HepG2 (cell line): ENCODE results near the gene KPNA3. TPM values are rescaled to one million over a fixed set of nuclear protein-coding genes. Genes with fewer than 3 reads are reported as not detected.

Source experiments
- CREB1 ChIP-seq, 2 experiments: fragments of 450-650 bp in 1 of 2; IDR thresholded peaks; 2 replicates each; pipeline ENCODE4 v1.6.1; 2016 to 2017; ENCODE audit warnings: control low read depth in 1 of 2, mild to moderate bottlenecking in 1 of 2, missing compliant biosample characterization in 1 of 2, missing genetic modification characterization in 1 of 2
- ETS1 ChIP-seq: sonication (generic); formaldehyde crosslinking; IDR thresholded peaks from 2 replicates; pipeline ENCODE4 v1.4.0; 2020; ENCODE audit warnings: missing genetic modification reagents
- FOXA3 ChIP-seq: IDR thresholded peaks from 2 replicates; pipeline ENCODE4 v1.6.1; 2016; ENCODE audit warnings: missing genetic modification reagents, missing compliant biosample characterization
- GABPB1 ChIP-seq: IDR thresholded peaks from 2 replicates; pipeline ENCODE4 v1.6.1; 2016; ENCODE audit warnings: mild to moderate bottlenecking, missing genetic modification reagents, moderate library complexity, missing compliant biosample characterization
- KDM5A ChIP-seq: fragments of 200-600 bp; sonication (generic); IDR thresholded peaks from 2 replicates; pipeline ENCODE4 v1.7.0; 2018; ENCODE audit warnings: antibody characterized with exemption, mild to moderate bottlenecking, low read length, borderline replicate concordance
- LCORL ChIP-seq, 2 experiments: fragments of 450-650 bp in 1 of 2; sonication (generic) in 1 of 2; formaldehyde crosslinking in 1 of 2; IDR thresholded peaks; 2 replicates each; pipeline versions ENCODE4 v1.5.0 to v1.6.1; 2017 to 2020; ENCODE audit warnings: antibody characterized with exemption in 1 of 2, missing genetic modification reagents in 1 of 2
- MEIS1 ChIP-seq: sonication (generic); formaldehyde crosslinking; IDR thresholded peaks from 2 replicates; pipeline ENCODE4 v1.9.0; 2021; ENCODE audit warnings: mild to moderate bottlenecking, missing genetic modification reagents, moderate library complexity, borderline replicate concordance
- REXO4 ChIP-seq: sonication (generic); formaldehyde crosslinking; IDR thresholded peaks from 2 replicates; pipeline ENCODE4 v1.8.0; 2022; ENCODE audit warnings: missing genetic modification reagents, mild to moderate bottlenecking, borderline replicate concordance
- SMYD3 ChIP-seq: sonication (generic); formaldehyde crosslinking; IDR thresholded peaks from 2 replicates; pipeline ENCODE4 v1.8.1; 2023; ENCODE audit warnings: mild to moderate bottlenecking, missing genetic modification reagents
- TBL1XR1 ChIP-seq: fragments of 150-350 bp; IDR thresholded peaks from 2 replicates; pipeline ENCODE4 v1.6.1; 2014; ENCODE audit warnings: borderline replicate concordance, low read length; ENCODE audit not compliant: partially characterized antibody
- TCF7 ChIP-seq: sonication (generic); IDR thresholded peaks from 2 replicates; pipeline ENCODE4 v1.6.1; 2016; ENCODE audit warnings: antibody characterized with exemption, low read depth
- TEF ChIP-seq: sonication (generic); formaldehyde crosslinking; IDR thresholded peaks from 2 replicates; pipeline ENCODE4 v1.5.0; 2020; ENCODE audit warnings: missing genetic modification reagents
- TFE3 ChIP-seq: IDR thresholded peaks from 2 replicates; pipeline ENCODE4 v1.6.1; 2016
- ZBTB39 ChIP-seq: sonication (generic); formaldehyde crosslinking; IDR thresholded peaks from 2 replicates; pipeline ENCODE4 v1.5.0; 2020; ENCODE audit warnings: missing genetic modification reagents
- ZBTB8A ChIP-seq: sonication (generic); formaldehyde crosslinking; IDR thresholded peaks from 2 replicates; pipeline ENCODE4 v1.4.0; 2020; ENCODE audit warnings: mild to moderate bottlenecking, low read depth, missing genetic modification reagents, borderline replicate concordance
- ZIK1 ChIP-seq: sonication (generic); formaldehyde crosslinking; IDR thresholded peaks from 2 replicates; pipeline ENCODE4 v1.5.0; 2020; ENCODE audit warnings: mild to moderate bottlenecking, low read depth, missing genetic modification reagents, borderline replicate concordance
- ZKSCAN1 ChIP-seq: fragments of 150-350 bp; IDR thresholded peaks from 2 replicates; pipeline ENCODE4 v1.6.1; 2014; ENCODE audit warnings: low read length
- ZNF180 ChIP-seq: sonication (generic); formaldehyde crosslinking; IDR thresholded peaks from 2 replicates; pipeline ENCODE4 v1.4.0; 2020; ENCODE audit warnings: low read depth, missing genetic modification reagents, borderline replicate concordance
- ZNF292 ChIP-seq: sonication (generic); formaldehyde crosslinking; IDR thresholded peaks from 2 replicates; pipeline ENCODE4 v1.8.1; 2022; ENCODE audit warnings: mild to moderate bottlenecking, low read depth, missing genetic modification reagents, borderline replicate concordance
- ZNF362 ChIP-seq: sonication (generic); formaldehyde crosslinking; IDR thresholded peaks from 2 replicates; pipeline ENCODE4 v1.4.0; 2020; ENCODE audit warnings: missing genetic modification reagents, mild to moderate bottlenecking, borderline replicate concordance
- ZNF670 ChIP-seq: sonication (generic); formaldehyde crosslinking; IDR thresholded peaks from 2 replicates; pipeline ENCODE4 v1.8.0; 2022; ENCODE audit warnings: mild to moderate bottlenecking, missing genetic modification reagents, borderline replicate concordance
- polyA plus RNA-seq, 8 experiments: library from polyadenylated mRNA; depleted of rRNA in 3 of 8; stranded (reverse) in 7 of 8; unstranded in 1 of 8; fragments of >200 nt; fragmentation: Illumina TruSeq in 4 of 8; extraction: Trizol in 4 of 8; gene quantifications; 2 replicates each; pipeline versions ENCODE4 v1.2.1 to v1.2.3, GENCODE V29; 2011 to 2016; ENCODE audit warnings: low read depth in 4 of 8, missing spikeins in 1 of 8, mixed read lengths in 1 of 8; ENCODE audit not compliant: insufficient read depth in 1 of 8
- total RNA-seq, 5 experiments: library from RNA; depleted of rRNA; stranded (reverse); fragments of >200 nt; fragmentation: Illumina TruSeq; extraction: Trizol; gene quantifications; 2 replicates each; pipeline ENCODE4 v1.2.3, GENCODE V29; 2016; ENCODE audit warnings: low read depth in 1 of 5

KPNA3 gene
- total and polyA plus RNA-seq, 2 of the 13 experiments (the other 11 are each of a cell fraction or from before 2014, with no cell fraction given): 13.0 to 28.9 TPM

- no peak for TF ChIP-seq ZBTB39 (CRISPR knock-in tag)
- 0 out of 2 replicates have a peak, but pooled peaks have one; percentile 52 for TF ChIP-seq ZBTB8A (CRISPR knock-in tag)
- TF ChIP-seq KDM5A: no peak
- TF ChIP-seq TCF7: no peak
- 0 out of 2 replicates have a peak, but pooled peaks have one; percentile 5 for TF ChIP-seq FOXA3 (CRISPR knock-in tag)
- no peak for TF ChIP-seq LCORL (IDR thresholded peaks at IDR 0.05)
- TF ChIP-seq LCORL (CRISPR knock-in tag; IDR thresholded peaks at IDR 0.05): no peak; the same call in 1 of the 2 replicates
- no peak for TF ChIP-seq ZNF180 (CRISPR knock-in tag)
- TF ChIP-seq TFE3 (CRISPR knock-in tag): peak; percentile 69
- no peak for TF ChIP-seq REXO4
- no peak; the same call in 1 of the 2 replicates for TF ChIP-seq ZKSCAN1
- TF ChIP-seq ZNF362: peak; percentile 43; the same call in 1 of the 2 replicates
- no peak for TF ChIP-seq ETS1
- TF ChIP-seq TEF (CRISPR knock-in tag): 0 out of 2 replicates have a peak, but pooled peaks have one; percentile 30
- no peak for TF ChIP-seq CREB1 (IDR thresholded peaks at IDR 0.05)
- 0 out of 2 replicates have a peak, but pooled peaks have one; percentile 20 for TF ChIP-seq CREB1 (CRISPR knock-in tag; IDR thresholded peaks at IDR 0.05)
- TF ChIP-seq MEIS1 (CRISPR knock-in tag): peak; percentile 76; the same call in 1 of the 2 replicates
- no peak for TF ChIP-seq ZIK1 (CRISPR knock-in tag)
- TF ChIP-seq ZNF670 (CRISPR knock-in tag): peak; percentile 75; the same call in 1 of the 2 replicates
- peak; percentile 84 for TF ChIP-seq SMYD3
- no peak for TF ChIP-seq TBL1XR1
- TF ChIP-seq ZNF292: 0 out of 2 replicates have a peak, but pooled peaks have one; percentile 26
- TF ChIP-seq GABPB1 (CRISPR knock-in tag): peak; percentile 84
Observed at GRCh38 chr13:49792550-49793324, at the start of gene KPNA3 (continued).
